ENCODE data around the gene TOPAZ1. TPM values are rescaled to one million over a fixed set of nuclear protein-coding genes. Genes with fewer than 3 reads are reported as not detected.

Gene TOPAZ1
- total RNA-seq, 1 donor from 2014 or later, result not detected

- no peak for DNase-seq (ENCODE audit: extremely low read depth, low read depth, low spot score)
These were observed 1.6 kb upstream of the TOPAZ1 start for GRCh38 chr3:44240061-44240460.

DNA sequence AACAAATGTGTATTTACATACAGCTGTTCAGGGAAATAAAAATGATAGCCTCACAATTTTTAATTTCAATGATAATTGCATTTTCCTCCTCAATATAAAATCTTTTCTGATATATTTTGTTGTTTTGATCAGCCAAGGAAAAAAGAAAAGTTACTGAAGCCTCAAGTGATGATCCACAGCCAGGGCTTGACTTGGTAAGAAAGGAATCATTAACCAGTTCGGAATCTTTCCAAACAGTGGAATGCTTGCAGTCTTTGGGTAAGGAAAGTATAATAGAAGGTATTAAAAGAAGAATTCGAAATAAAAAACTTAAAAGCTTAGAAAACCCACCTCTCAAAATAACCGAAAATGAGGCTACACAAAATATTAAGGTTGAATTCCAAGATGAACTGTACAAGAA, 1.0 kb downstream of the TOPAZ1 start:
- DNase-seq (ENCODE audit: extremely low read depth, low read depth, low spot score), result no peak

- DNase-seq (ENCODE audit: extremely low read depth, low read depth, low spot score), result no peak
These were observed 6.5 kb downstream of the TOPAZ1 start for GRCh38 chr3:44248152-44248551.

GRCh38 chr3:44252332-44252959, 10.8 kb downstream of the TOPAZ1 start:
- DNase-seq (ENCODE audit: extremely low read depth, low read depth, low spot score), result peak; percentile 36

GRCh38 chr3:44259404-44259803, 17.7 kb downstream of the TOPAZ1 start:
- no peak for DNase-seq (ENCODE audit: extremely low read depth, low read depth, low spot score)

DNA sequence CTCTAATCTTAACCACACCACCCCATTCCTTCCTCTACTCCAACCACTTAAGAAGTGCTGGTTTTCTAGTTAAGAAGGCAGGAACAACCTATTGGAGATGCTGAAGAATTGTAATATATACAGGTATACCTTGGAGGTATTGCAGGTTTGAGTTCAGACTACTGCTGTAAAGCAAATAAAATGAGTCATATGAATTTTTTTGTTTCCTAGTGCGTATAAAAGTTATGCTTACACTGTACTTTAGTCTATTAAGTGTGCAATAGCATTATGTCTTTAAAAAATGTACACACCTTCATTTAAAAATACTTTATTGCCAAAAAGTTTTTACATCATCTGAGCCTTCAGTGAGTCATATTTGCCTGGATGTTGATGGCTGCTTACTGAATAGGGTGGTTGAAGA, 22.5 kb downstream of the TOPAZ1 start:
- DNase-seq (ENCODE audit: extremely low read depth, low read depth, low spot score), result no peak

GRCh38 chr3:44265815-44266214, 24.1 kb downstream of the TOPAZ1 start:
- no peak for DNase-seq (ENCODE audit: extremely low read depth, low read depth, low spot score)

GRCh38 chr3:44272191-44272590, 30.5 kb downstream of the TOPAZ1 start:
- DNase-seq (ENCODE audit: extremely low read depth, low read depth, low spot score), result no peak

DNA sequence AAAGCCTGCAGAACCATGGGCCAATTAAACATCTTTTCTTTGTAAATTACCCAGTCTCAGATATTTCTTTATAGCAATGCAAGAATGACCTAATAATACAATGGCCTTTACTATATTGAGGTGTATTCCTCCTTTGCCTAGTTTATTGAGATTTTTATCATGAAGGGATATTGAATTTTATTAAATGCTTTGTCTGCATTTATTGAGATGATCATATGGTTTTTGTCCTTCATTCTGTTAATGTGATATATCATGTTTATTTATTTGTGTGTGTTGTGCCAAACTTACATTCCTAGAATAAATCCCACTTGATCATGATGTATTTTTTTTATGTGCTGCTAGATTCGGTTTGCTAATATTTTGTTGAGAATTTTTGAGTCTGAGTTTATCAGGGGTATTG, 36.2 kb downstream of the TOPAZ1 start:
- DNase-seq (ENCODE audit: extremely low read depth, low read depth, low spot score), result no peak

DNA sequence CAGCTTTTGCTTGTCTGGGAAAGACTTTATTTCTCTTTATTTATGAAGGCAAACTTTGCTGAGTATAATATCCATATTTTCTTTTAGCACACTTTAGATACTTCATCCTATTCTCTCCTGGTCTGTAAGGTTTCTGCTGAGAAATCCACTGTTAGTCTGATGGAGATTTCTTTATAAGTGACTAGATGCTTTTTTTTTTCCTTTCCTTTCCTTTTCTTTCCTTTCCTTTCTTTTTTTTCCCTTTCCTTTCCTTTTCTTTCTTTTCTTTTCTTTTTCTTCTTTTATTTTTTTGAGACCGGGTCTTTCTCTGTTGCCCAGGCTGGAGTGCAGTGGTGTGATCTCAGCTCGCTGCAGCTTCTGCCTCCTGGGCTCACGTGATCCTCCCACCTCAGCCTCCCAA, 38.4 kb downstream of the TOPAZ1 start:
- DNase-seq (ENCODE audit: extremely low read depth, low read depth, low spot score), result no peak

GRCh38 chr3:44280631-44281030, 38.9 kb downstream of the TOPAZ1 start:
- no peak for DNase-seq (ENCODE audit: extremely low read depth, low read depth, low spot score)

DNA sequence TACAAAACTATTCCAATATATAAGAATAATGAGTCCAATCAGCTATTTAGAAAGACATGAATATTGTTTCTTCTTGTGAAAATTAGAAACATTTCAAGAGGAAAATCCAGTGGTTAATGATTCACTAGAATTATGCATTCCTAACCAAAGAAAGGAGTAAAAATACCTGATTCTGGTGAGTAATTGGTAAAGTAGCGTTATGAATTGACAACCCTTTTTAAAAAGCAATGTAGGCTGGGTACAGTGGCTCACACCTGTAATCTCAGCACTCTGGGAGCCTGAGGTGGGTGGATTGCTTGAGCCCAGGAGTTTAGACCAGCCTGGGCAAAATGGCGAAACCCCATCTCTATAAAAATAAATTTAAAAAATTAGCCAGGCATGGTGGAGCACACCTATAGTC, 43.3 kb downstream of the TOPAZ1 start:
- DNase-seq (ENCODE audit: extremely low read depth, low read depth, low spot score), result no peak

GRCh38 chr3:44289882-44290462, 48.3 kb downstream of the TOPAZ1 start:
- no peak for DNase-seq (ENCODE audit: extremely low read depth, low read depth, low spot score)

DNA sequence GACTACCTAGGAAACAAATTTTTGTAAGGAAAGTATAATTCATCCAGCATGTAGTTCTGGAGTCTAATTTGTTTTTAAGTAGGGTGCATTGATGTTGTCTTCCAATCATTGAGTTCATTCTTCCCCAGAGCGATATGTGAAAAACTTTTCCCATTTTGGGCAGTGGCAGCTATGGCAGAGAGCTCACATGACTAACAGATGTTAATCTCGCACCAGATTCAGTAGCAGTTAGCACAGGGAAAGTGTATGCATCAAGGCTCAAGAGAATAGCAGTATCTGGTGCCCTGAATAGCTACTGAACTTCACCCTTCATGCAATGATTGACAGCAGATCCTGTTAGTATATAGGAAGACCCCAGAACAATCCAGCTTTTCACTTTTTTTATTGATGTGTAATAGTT, 50.6 kb downstream of the TOPAZ1 start:
- DNase-seq (ENCODE audit: extremely low read depth, low read depth, low spot score), result no peak

- no peak for DNase-seq (ENCODE audit: extremely low read depth, low read depth, low spot score)
These were observed 51.3 kb downstream of the TOPAZ1 start for GRCh38 chr3:44292947-44293346.

DNA sequence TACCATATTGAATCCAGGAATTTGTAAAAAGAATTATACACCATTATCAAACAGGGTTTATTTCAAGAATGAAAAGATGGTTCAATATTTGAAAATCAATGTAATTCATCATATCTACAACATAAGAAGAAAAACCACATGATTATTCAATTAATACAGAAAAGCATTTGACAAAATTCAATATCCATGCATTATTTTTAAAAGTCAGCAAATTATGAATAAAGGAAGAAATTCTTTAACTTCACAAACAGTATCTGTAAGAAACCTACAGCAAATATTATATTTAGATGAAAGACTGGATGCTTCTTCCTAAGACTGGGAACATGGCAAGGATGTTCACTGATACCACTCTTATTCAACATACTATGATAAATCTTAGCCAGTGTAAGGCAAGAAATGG, 55.6 kb downstream of the TOPAZ1 start:
- DNase-seq (ENCODE audit: extremely low read depth, low read depth, low spot score), result no peak

DNA sequence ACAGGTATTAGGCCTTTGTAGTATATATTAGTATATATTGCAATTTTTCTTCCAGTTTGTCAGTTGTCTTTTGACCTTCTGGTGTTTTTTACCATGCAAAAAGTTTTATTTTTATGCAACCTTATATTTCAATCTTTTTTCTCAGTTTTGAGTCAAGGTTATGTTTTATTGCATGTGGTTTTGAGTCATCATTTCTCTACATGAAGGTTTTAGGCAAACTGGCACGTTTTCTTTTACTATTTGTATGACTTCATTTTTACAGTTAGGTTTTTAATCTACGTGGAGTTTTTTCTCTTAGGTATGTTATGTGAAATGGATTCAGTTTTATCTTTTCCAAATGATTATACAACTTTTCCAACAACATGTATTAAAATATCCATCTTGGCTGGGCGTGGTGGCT, 60.1 kb downstream of the TOPAZ1 start:
- no peak for DNase-seq (ENCODE audit: extremely low read depth, low read depth, low spot score)

DNA sequence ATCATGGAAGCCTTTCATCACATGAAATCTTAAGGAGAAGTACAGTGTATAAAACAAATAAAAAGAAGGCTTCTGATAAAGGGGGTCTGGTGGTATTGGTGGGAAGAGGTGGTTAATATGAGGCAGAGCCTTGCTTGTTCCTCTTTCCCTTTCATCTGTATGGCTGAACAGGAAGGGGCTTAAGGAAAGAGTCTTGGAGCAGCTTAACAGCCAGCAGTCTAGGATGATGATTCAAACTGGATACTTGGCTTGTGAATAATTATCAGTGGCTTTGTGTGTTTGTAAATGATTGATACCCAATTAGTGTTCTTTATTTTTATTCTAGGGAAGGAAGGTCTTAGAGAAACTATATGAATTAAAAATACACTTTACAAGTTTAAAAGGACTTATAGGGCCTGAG, 67.8 kb downstream of the TOPAZ1 start:
- DNase-seq (ENCODE audit: extremely low read depth, low read depth, low spot score), result no peak

- DNase-seq (ENCODE audit: extremely low read depth, low read depth, low spot score), result no peak
These were observed 77.2 kb downstream of the TOPAZ1 start for GRCh38 chr3:44318891-44319311.

GRCh38 chr3:44321335-44321734, 79.6 kb downstream of the TOPAZ1 start:
- DNase-seq (ENCODE audit: extremely low read depth, low read depth, low spot score), result no peak

- DNase-seq (ENCODE audit: extremely low read depth, low read depth, low spot score), result no peak
These were observed 81.8 kb downstream of the TOPAZ1 start for GRCh38 chr3:44323341-44323955.

- DNase-seq (ENCODE audit: extremely low read depth, low read depth, low spot score), result no peak
These were observed 82.9 kb downstream of the TOPAZ1 start for GRCh38 chr3:44324584-44324983.

All from glomerular endothelial cell (primary cell).